BJ (cell line): ENCODE measurements around the gene CNTN5. TPM values are rescaled to one million over a fixed set of nuclear protein-coding genes. Genes with fewer than 3 reads are reported as not detected.

Experiments used
- CTCF ChIA-PET: fragments of 350-600 bp; formaldehyde crosslinking; extraction: SDS; loops from one replicate; lab custom pipeline; 2021; ENCODE audit warnings: antibody characterized with exemption, inconsistent platforms; lab: Yijun Ruan, JAX
- POLR2A ChIA-PET: fragments of 300-600 bp; sonication (Branson Sonifier 250); formaldehyde crosslinking; extraction: SDS; loops from one replicate; lab custom pipeline; 2021; ENCODE audit warnings: antibody characterized with exemption; lab: Charles Lee
- DNase-seq: peaks from one replicate; pipeline ENCODE4 v3.0.0-alpha.2; 2011; ENCODE audit warnings: low read depth
- H3K27me3 ChIP-seq: 2 replicates; pipeline ENCODE4 v1.6.0; 2011; ENCODE audit warnings: low read length; ENCODE audit not compliant: control insufficient read depth, insufficient read depth
- H3K36me3 ChIP-seq: 2 replicates; pipeline ENCODE4 v1.5.1; 2011; ENCODE audit warnings: low read length; ENCODE audit not compliant: control insufficient read depth, insufficient read depth
- H3K4me3 ChIP-seq: 2 replicates; pipeline ENCODE4 v1.5.1; 2011; ENCODE audit warnings: low read depth, mild to moderate bottlenecking, control low read depth, low read length
- CTCF ChIP-seq: IDR thresholded peaks from 2 replicates; pipeline ENCODE4 v1.5.1; 2011; ENCODE audit warnings: low read depth, mild to moderate bottlenecking, control low read depth, inconsistent platforms, low read length, moderate library complexity; ENCODE audit not compliant: insufficient read depth
- polyA plus RNA-seq: library from polyadenylated mRNA; depleted of rRNA; stranded (reverse); fragments of >200 nt; gene quantifications from 2 replicates; pipeline ENCODE4 v1.2.3, GENCODE V29; 2011

CNTN5 gene
- polyA plus RNA-seq, 1 experiment, result not detected

GRCh38 chr11:99371257-99371656 lies 350.5 kb downstream of the CNTN5 start:
- DNase-seq, result no peak
- Histone ChIP-seq H3K27me3 (no peaks in the 10 kb centered on the region), H3K4me3 (no peak overlapping the region), H3K36me3 (no peaks in the 10 kb centered on the region)
- POLR2A ChIA-PET, result no interaction called here
- TF ChIP-seq CTCF, result no peak
- CTCF ChIA-PET, result no interaction called here

- Histone ChIP-seq H3K27me3 (no peaks in the 10 kb centered on the region), H3K4me3 (no peak overlapping the region), H3K36me3 (no peaks in the 10 kb centered on the region)
- no peak for TF ChIP-seq CTCF
- ChIA-PET CTCF (interaction anchor here (0.8 kb wide), 1 partner anchor 23 kb away, joined by 3 read pairs; no protein-coding TSS in a partner anchor), POLR2A (no interaction called here)
- DNase-seq, result no peak
Observed at GRCh38 chr11:99376463-99376862, 355.7 kb downstream of the CNTN5 start.

- no peaks in the 10 kb centered on the region for H3K27me3 ChIP-seq
- no peak for TF ChIP-seq CTCF
- CTCF ChIA-PET, result no interaction called here
- no peak for DNase-seq
- H3K36me3 ChIP-seq, result no peaks in the 10 kb centered on the region
- no peak overlapping the region for H3K4me3 ChIP-seq
- POLR2A ChIA-PET, result no interaction called here
Observed at GRCh38 chr11:99383648-99384245, 363.0 kb downstream of the CNTN5 start.

GRCh38 chr11:99391245-99391644 lies 370.5 kb downstream of the CNTN5 start:
- no peaks in the 10 kb centered on the region for H3K27me3 ChIP-seq
- no peak for DNase-seq
- POLR2A ChIA-PET, result no interaction called here
- no peak for TF ChIP-seq CTCF
- CTCF ChIA-PET, result interaction anchor here (0.6 kb wide), 1 partner anchor 197 kb away, joined by 4 read pairs; no protein-coding TSS in a partner anchor
- no peak overlapping the region for H3K4me3 ChIP-seq
- no peaks in the 10 kb centered on the region for H3K36me3 ChIP-seq

GRCh38 chr11:99406345-99406744 lies 385.6 kb downstream of the CNTN5 start:
- POLR2A ChIA-PET, result no interaction called here

More at GRCh38 chr11:99406345-99406744, 385.6 kb downstream of the CNTN5 start:
- DNase-seq, result no peak
- no peaks in the 10 kb centered on the region for H3K36me3 ChIP-seq
- H3K27me3 ChIP-seq, result no peaks in the 10 kb centered on the region
- no peak for TF ChIP-seq CTCF
- no peak overlapping the region for H3K4me3 ChIP-seq
- CTCF ChIA-PET, result no interaction called here
